ENCODE results near the gene ARMH1.

Gene ARMH1

GRCh38 chr1:44747878-44748277, 73.4 kb downstream of the ARMH1 start:
- TF ChIP-seq REST (IDR thresholded peaks at IDR 0.05; ENCODE audit: insufficient read depth in 1 of 2, low read depth in 2 of 2, low read length in 2 of 2), result no peak
- no peak for TF ChIP-seq TAF1 (IDR thresholded peaks at IDR 0.05; ENCODE audit: borderline replicate concordance, insufficient read depth, low read length)
- TF ChIP-seq SIN3A (IDR thresholded peaks at IDR 0.05; ENCODE audit: borderline replicate concordance, insufficient read depth, low read length), result no peak
- no peak for TF ChIP-seq FOXP2 (optimal IDR thresholded peaks at IDR 0.05; ENCODE audit: borderline replicate concordance, extremely low read depth, extremely low read length, insufficient read depth)
- no peak for TF ChIP-seq POLR2AphosphoS5 (IDR thresholded peaks at IDR 0.05; ENCODE audit: low read depth, low read length)

GRCh38 chr1:44757420-44757819, 82.9 kb downstream of the ARMH1 start:
- TF ChIP-seq TAF1 (IDR thresholded peaks at IDR 0.05; ENCODE audit: borderline replicate concordance, insufficient read depth, low read length) (no peak), REST (IDR thresholded peaks at IDR 0.05; ENCODE audit: insufficient read depth in 1 of 2, low read depth in 2 of 2, low read length in 2 of 2) (no peak), SIN3A (IDR thresholded peaks at IDR 0.05; ENCODE audit: borderline replicate concordance, insufficient read depth, low read length) (no peak), FOXP2 (optimal IDR thresholded peaks at IDR 0.05; ENCODE audit: borderline replicate concordance, extremely low read depth, extremely low read length, insufficient read depth) (no peak), POLR2AphosphoS5 (IDR thresholded peaks at IDR 0.05; ENCODE audit: low read depth, low read length) (no peak)

GRCh38 chr1:44759077-44759476, 84.6 kb downstream of the ARMH1 start:
- no peak for TF ChIP-seq REST (IDR thresholded peaks at IDR 0.05; ENCODE audit: insufficient read depth in 1 of 2, low read depth in 2 of 2, low read length in 2 of 2)
- TF ChIP-seq FOXP2 (optimal IDR thresholded peaks at IDR 0.05; ENCODE audit: borderline replicate concordance, extremely low read depth, extremely low read length, insufficient read depth), result no peak
- TF ChIP-seq POLR2AphosphoS5 (IDR thresholded peaks at IDR 0.05; ENCODE audit: low read depth, low read length), result no peak
- TF ChIP-seq TAF1 (IDR thresholded peaks at IDR 0.05; ENCODE audit: borderline replicate concordance, insufficient read depth, low read length), result no peak
- TF ChIP-seq SIN3A (IDR thresholded peaks at IDR 0.05; ENCODE audit: borderline replicate concordance, insufficient read depth, low read length), result no peak

GRCh38 chr1:44760876-44761275, 86.4 kb downstream of the ARMH1 start:
- TF ChIP-seq REST (IDR thresholded peaks at IDR 0.05; ENCODE audit: insufficient read depth in 1 of 2, low read depth in 2 of 2, low read length in 2 of 2), result no peak
- no peak for TF ChIP-seq POLR2AphosphoS5 (IDR thresholded peaks at IDR 0.05; ENCODE audit: low read depth, low read length)
- TF ChIP-seq TAF1 (IDR thresholded peaks at IDR 0.05; ENCODE audit: borderline replicate concordance, insufficient read depth, low read length), result no peak
- no peak for TF ChIP-seq FOXP2 (optimal IDR thresholded peaks at IDR 0.05; ENCODE audit: borderline replicate concordance, extremely low read depth, extremely low read length, insufficient read depth)
- TF ChIP-seq SIN3A (IDR thresholded peaks at IDR 0.05; ENCODE audit: borderline replicate concordance, insufficient read depth, low read length), result no peak
